NCI-H146 treated with DMSO at 0.1 percent for 48 hours (cell line): ENCODE data around the gene BST1.

Source experiments
- DNase-seq: peaks from one replicate; lab custom pipeline; 2025; ENCODE audit not compliant: unreplicated experiment; lab: John Stamatoyannopoulos, UW

The BST1 gene, protein sequence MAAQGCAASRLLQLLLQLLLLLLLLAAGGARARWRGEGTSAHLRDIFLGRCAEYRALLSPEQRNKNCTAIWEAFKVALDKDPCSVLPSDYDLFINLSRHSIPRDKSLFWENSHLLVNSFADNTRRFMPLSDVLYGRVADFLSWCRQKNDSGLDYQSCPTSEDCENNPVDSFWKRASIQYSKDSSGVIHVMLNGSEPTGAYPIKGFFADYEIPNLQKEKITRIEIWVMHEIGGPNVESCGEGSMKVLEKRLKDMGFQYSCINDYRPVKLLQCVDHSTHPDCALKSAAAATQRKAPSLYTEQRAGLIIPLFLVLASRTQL

GRCh38 chr4:15702941-15703403, at the start of gene BST1:
Gene BST1 (plus strand): TSS chr4:15703065. CDS start chr4:15703145, 80 bp downstream.
- DNase-seq, result no peak

DNA sequence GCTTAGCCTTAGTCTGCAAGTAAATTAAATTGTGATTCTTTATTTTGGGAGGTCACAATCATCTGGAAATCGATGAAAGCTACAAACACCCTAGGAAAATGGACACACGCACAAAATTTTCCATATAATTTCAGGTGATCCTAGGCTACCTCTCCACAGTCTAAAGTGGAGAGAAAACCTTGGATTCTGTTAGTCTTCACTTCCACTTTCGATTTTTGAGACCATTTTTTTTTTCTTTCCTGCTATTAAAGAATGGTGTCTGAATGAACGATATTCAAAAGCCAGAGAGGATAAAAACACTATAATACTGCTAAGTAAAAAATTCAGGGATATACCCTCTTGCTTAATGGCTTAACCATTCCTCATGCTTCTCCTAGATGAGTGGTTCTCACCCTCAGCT, 49.4 kb upstream of the BST1 start:
- DNase-seq, result no peak

- peak; percentile 40 for DNase-seq
Measured at GRCh38 chr4:15653864-15654592, 48.8 kb upstream of the BST1 start.

DNA sequence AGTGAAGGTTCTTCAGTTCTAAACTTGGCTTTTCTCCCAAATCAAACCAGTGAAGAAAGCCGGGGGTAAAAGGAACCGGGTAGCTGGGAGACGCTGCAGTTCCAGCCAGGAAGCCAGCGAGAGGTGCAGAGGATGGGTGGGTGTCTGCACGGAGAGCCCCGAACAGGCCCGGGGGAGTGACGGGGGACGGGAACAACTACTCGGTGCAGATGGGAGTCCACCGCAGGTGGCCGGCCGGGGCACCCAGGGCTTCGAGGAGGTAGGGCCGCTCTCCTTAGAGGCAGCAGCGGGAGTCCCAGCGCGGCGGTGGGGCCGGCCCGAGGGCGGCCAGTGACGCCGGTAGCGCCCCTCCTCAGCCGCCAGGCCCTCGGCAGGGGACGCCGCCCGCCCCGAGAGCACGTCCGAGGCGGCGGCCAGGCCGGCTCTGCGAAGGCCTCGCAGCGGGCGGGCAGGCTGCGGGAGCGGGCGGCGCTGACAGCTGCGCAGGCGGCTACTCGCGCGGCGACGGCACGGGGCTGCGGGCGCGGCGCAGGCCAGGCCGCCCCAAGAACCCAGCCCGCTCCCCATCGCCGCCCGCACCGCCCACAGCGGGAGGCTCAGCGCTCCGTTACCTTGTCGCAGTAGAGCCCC, 48.2 kb upstream of the BST1 start:
- peak; percentile 50 for DNase-seq

DNA sequence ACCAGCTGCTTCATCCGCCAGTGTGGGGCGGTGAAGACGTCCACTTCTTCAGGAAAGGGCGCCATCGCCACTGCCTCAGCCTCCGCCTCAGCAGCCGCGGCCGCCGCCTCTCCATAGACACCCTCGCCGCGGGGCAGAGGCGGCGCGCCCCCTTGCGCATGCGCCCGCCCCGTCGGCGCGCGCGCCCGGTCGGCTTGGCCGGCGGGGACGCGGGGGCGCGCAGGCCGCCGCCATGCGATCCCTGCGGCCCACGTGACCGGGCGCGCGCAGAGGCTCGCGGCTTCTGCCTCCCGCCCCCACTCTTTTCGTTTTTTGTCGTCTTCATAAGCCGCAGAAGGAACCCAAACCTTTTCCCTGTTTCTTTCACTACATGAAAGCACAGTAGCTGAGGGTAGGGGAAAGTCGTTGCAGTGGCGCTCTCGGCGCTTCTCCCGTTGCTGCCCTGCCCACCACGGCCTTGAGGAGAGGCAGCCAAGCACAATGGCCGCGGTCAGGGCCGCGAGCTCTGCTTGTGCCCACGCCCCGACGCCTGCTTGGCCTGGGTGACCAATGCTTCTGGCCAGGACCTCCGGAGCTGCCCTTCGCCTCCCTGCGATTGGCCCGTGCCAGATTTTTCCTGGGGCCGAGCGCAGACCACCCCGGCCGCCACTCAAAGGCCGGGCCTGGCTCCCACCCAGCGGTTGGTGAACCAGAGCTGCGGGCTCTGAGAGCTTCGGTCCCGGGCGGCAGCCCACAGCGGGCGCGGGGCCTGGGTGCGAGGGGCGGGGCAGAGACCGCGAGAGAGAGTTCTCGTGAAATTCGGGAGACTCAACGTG, 47.4 kb upstream of the BST1 start, which contains the start of gene FBXL5:
Gene FBXL5, minus strand, starts transcription at position 135 of the 815 bp plus-strand sequence. Its CDS starts 70 bp downstream, at position 65.
- peak; percentile 82 for DNase-seq

DNA sequence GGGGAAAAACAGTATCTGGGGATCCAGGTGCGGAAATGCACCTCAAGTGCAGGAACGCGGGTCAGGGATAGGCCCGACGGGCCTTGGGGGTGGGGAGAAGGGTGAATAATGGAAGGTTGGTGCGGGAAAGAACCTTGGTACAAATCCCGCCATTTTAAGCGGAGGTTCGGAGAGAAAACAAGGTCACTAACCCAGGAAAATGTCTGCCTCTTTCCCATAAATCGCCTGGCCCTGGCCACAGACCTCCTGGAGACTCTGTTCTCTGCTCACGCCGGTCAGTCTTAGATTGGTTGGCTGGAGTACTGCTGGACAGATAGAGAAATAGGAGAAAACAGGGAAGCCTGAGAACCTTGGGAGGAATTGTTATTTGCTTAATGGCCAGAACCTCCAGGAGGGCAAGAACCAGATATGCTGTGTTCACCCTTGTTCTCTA, 46.8 kb upstream of the BST1 start:
- DNase-seq, result peak; percentile 54

DNA sequence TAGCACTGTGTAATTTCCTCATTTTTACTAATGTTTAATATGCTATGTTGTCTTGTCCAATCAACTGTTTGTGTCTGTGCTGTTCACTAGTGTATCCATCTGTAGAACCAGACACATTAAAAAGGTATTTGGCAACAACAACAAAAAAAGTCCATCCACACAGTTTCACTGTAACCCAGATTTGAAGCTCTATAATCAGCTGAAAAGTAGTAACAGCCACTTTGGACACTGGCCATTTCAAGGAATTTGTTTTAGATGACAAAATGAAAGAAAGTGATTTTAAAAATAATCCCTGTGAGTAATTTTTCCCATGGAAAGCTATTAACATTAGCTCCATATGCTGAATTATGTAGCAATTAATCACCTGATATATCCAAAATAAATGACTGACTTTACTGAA, 45.5 kb upstream of the BST1 start:
- no peak for DNase-seq

- no peak for DNase-seq
Measured at GRCh38 chr4:15658136-15658770, 44.6 kb upstream of the BST1 start.

DNA sequence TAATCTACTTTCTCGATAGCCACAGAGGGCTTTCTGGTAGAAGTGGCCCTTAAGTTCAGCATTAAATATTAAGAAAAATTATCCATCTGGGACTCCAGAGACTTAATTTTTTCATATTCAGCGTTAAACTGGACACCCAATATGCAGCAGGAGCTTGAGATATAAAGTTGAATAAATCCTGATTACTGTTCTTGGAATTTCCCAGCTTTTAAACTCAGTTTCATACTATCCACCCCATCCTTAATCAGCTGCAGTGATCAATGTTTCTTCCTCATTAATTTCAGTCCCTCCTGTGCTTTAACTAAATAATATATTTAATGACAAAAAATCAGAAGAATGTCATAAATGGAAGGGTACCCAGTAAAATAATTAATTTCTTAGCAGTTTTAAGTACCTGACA, 44.1 kb upstream of the BST1 start:
- DNase-seq, result no peak

DNA sequence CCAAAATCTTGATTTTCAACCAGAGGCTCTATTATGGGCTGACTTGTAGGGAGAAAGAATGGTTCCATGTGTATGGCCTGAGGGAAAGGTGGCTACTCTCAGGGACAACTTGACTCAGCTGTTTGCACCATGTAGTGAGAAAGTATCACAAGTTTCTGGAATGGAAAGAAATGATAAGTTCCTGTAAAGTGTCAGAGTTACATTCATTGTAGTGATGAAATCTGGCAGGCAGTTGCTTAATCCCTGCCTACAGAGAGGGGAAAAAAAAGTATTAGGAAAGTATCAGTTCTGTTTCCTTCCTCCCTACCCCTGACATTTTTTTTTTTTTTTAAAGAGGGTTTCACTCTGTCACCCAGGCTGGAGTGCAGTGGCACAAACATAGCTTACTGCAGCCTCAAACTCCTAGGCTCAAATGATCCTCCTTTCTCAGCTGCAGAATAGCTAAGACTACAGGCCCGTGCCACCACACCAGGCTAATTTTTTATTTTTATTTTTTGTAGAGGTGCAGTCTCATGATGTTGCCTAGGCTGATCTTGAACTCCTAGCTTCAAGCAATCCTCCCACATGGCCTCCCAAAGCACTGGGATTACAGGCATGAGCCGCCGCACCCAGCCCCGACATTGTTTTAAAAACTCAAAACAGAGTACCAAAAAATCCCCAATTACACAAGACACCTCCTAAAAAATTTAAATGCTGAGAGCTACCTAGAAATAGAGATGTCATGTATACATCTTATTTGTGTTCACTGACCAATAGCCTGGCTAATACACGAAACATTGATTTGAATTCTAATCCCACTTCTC, 42.9 kb upstream of the BST1 start:
- no peak for DNase-seq

GRCh38 chr4:15665753-15666365, 37.0 kb upstream of the BST1 start:
- no peak for DNase-seq

GRCh38 chr4:15667006-15667405, 35.9 kb upstream of the BST1 start:
- DNase-seq, result no peak

- no peak for DNase-seq
Measured at GRCh38 chr4:15668566-15669435, 34.1 kb upstream of the BST1 start.

GRCh38 chr4:15670576-15670975, 32.3 kb upstream of the BST1 start:
- no peak for DNase-seq

- no peak for DNase-seq
Measured at GRCh38 chr4:15672101-15672500, 30.8 kb upstream of the BST1 start.

DNA sequence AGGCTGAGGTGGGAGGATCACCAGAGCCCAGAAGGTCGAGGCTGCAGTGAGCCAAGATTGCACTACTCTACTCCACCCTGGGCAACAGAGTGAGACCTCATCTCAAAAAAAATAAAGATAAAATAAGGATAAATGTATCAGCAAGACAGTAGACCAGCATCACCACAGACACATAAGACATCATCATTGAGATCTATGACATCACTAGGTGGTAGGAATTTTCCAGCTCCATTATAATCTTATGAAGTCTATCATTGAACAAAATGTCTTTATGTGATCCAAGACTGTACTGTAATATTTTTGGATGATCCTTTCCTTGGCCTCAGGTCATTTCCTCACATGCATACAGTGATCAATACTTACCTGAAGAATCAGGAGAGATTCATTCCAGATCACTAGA, 29.5 kb upstream of the BST1 start:
- no peak for DNase-seq

DNA sequence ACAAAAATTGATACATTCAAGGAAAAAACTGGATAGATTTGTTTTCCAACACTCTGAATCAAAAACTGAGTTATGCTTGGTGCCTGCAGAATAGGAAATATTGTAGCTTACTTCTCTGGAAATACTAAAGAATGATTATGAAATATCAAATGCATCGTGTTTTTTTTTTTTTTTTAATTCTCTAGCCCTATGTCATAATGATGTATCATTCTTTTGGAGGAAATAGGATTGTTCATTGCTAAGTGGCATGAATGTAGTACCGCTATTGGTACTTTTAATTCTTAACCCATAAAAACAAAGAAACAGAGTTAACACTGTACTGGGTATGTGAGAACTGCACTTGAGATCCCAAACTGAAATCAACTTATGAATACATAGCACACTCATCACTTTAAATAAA, 28.8 kb upstream of the BST1 start:
- DNase-seq, result no peak

GRCh38 chr4:15674926-15675325, 27.9 kb upstream of the BST1 start:
- DNase-seq, result no peak
